ENCODE results near the gene AGAP1. TPM values are rescaled to one million over a fixed set of nuclear protein-coding genes. Genes with fewer than 3 reads are reported as not detected.

AGAP1 gene
- total and polyA plus RNA-seq, 8 donors, result 5.0 to 27.6 (median 17.4) TPM

- H3K27ac ChIP-seq, result no peak overlapping the region
- peak overlapping the region in 2 of 4 donors; percentile 13 to 43 for H3K4me3 ChIP-seq
- peak in 5 of 6 donors; percentile 30 to 87 (median 64) for DNase-seq
- no peaks in the 10 kb centered on the region for H3K9me3 ChIP-seq
- peaks cover 12 to 55% (median 20%) of the 10 kb centered on the region in 4 donors for H3K27me3 ChIP-seq
- 4 to 5% methylated on average over 55 to 65 of the region's 65 CpGs for WGBS, 2 donors
- peak; percentile 71 to 92 (median 88) for ATAC-seq
- intact Hi-C loops (cut with DNase I), result no loop called here
- no peaks in the 10 kb centered on the region for H3K36me3 ChIP-seq
- peak; percentile 54 to 58 (median 55) for TF ChIP-seq CTCF (IDR thresholded peaks at IDR 0.05)
- no peak for FAIRE-seq
- H3K4me1 ChIP-seq, result peaks cover 0 to 5% (median 3%) of the 10 kb centered on the region in 3 donors
Observed at GRCh38 chr2:236177967-236178889, 684.4 kb downstream of the AGAP1 start.

DNA sequence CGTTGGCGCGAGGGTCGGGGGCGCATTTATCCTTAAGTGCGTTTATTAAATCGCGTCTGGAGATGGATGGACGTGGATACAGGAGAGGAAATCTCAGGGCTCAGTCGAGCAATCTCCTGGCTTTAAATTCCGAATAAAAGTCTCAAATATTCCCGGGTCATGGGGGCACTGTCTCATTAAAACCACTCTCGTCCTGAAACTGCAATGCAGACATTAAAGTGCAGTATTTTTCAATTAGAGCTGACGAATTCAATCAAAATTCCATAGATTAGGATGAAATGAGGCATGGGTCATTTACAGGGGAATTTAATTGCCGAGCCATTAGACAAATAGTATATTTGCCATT, 685.0 kb downstream of the AGAP1 start:
- Histone ChIP-seq H3K36me3 (no peaks in the 10 kb centered on the region), H3K27me3 (peaks cover 12 to 54% (median 17%) of the 10 kb centered on the region in 4 donors), H3K27ac (no peak overlapping the region), H3K9me3 (no peaks in the 10 kb centered on the region), H3K4me1 (peaks cover 0 to 5% (median 3%) of the 10 kb centered on the region in 3 donors), H3K4me3 (peak overlapping the region in 1 of 4 donors; percentile 43)
- intact Hi-C loops (cut with DNase I), result no loop called here
- ATAC-seq (no peak), FAIRE-seq (no peak), DNase-seq (no peak)
- no peak for TF ChIP-seq CTCF (IDR thresholded peaks at IDR 0.05)
- 6 to 8% methylated on average over 15 of the region's 15 CpGs for WGBS, 2 donors

- ATAC-seq (no peak), DNase-seq (no peak), FAIRE-seq (no peak)
- Histone ChIP-seq H3K4me3 (no peak overlapping the region), H3K9me3 (no peaks in the 10 kb centered on the region), H3K27me3 (peaks cover 12 to 51% (median 17%) of the 10 kb centered on the region in 4 donors), H3K36me3 (no peaks in the 10 kb centered on the region), H3K4me1 (peaks cover 0 to 5% (median 3%) of the 10 kb centered on the region in 3 donors), H3K27ac (no peak overlapping the region)
- no peak for TF ChIP-seq CTCF (IDR thresholded peaks at IDR 0.05)
- intact Hi-C loops (cut with DNase I), result loop anchor here in 1 of 3 donors (5.0 kb wide), 1 partner anchor 402 kb away; no protein-coding TSS in a partner anchor
- 6 to 9% methylated on average over 47 to 59 of the region's 59 CpGs for WGBS, 2 donors
Observed at GRCh38 chr2:236179236-236180075, 685.6 kb downstream of the AGAP1 start.

GRCh38 chr2:236180076-236180816, 686.4 kb downstream of the AGAP1 start:
- WGBS, 2 donors, result 16 to 30% methylated on average over 12 of the region's 12 CpGs
- Histone ChIP-seq H3K27me3 (peaks cover 12 to 51% (median 17%) of the 10 kb centered on the region in 4 donors), H3K36me3 (no peaks in the 10 kb centered on the region), H3K4me1 (peaks cover 0 to 5% (median 3%) of the 10 kb centered on the region in 3 donors), H3K4me3 (no peak overlapping the region), H3K27ac (no peak overlapping the region), H3K9me3 (no peaks in the 10 kb centered on the region)
- intact Hi-C loops (cut with DNase I), result loop anchor here in 1 of 3 donors (5.0 kb wide), 1 partner anchor 403 kb away; no protein-coding TSS in a partner anchor
- no peak for DNase-seq
- ATAC-seq, result no peak
- no peak for TF ChIP-seq CTCF (IDR thresholded peaks at IDR 0.05)
- no peak for FAIRE-seq
